WTC11 (cell line): ENCODE measurements around the gene KLC1. TPM values are rescaled to one million over a fixed set of nuclear protein-coding genes. Genes with fewer than 3 reads are reported as not detected.

Source experiments
- AFF4 ChIP-seq: sonication (generic); formaldehyde crosslinking; IDR thresholded peaks from 2 replicates; pipeline ENCODE4 v1.8.1; 2023; ENCODE audit warnings: mild to moderate bottlenecking, missing genetic modification reagents, borderline replicate concordance
- ARID4B ChIP-seq: sonication (generic); formaldehyde crosslinking; IDR thresholded peaks from 2 replicates; pipeline ENCODE4 v1.8.0; 2023; ENCODE audit warnings: missing genetic modification reagents, mild to moderate bottlenecking, borderline replicate concordance
- ATF1 ChIP-seq: sonication (generic); formaldehyde crosslinking; IDR thresholded peaks from 2 replicates; pipeline ENCODE4 v1.8.1; 2023; ENCODE audit warnings: mild to moderate bottlenecking, moderate library complexity, missing genetic modification reagents
- CREM ChIP-seq: sonication (generic); formaldehyde crosslinking; IDR thresholded peaks from 2 replicates; pipeline ENCODE4 v1.8.1; 2022; ENCODE audit warnings: mild to moderate bottlenecking, missing genetic modification reagents, moderate library complexity
- FOXJ3 ChIP-seq: sonication (generic); formaldehyde crosslinking; IDR thresholded peaks from 2 replicates; pipeline ENCODE4 v1.9.0; 2021; ENCODE audit warnings: missing genetic modification reagents, mild to moderate bottlenecking, borderline replicate concordance
- FOXK1 ChIP-seq: sonication (generic); formaldehyde crosslinking; IDR thresholded peaks from 2 replicates; pipeline ENCODE4 v1.8.0; 2022; ENCODE audit warnings: mild to moderate bottlenecking, moderate library complexity, missing genetic modification reagents
- FOXP1 ChIP-seq: sonication (generic); formaldehyde crosslinking; IDR thresholded peaks from 2 replicates; pipeline ENCODE4 v1.8.0; 2022; ENCODE audit warnings: missing genetic modification reagents, mild to moderate bottlenecking, moderate library complexity, borderline replicate concordance
- FOXP4 ChIP-seq: sonication (generic); formaldehyde crosslinking; IDR thresholded peaks from 2 replicates; pipeline ENCODE4 v1.8.0; 2022; ENCODE audit warnings: mild to moderate bottlenecking, missing genetic modification reagents
- GABPB1 ChIP-seq: sonication (generic); formaldehyde crosslinking; IDR thresholded peaks from 2 replicates; pipeline ENCODE4 v1.8.1; 2023; ENCODE audit warnings: mild to moderate bottlenecking, missing genetic modification reagents
- JUN ChIP-seq: sonication (generic); formaldehyde crosslinking; IDR thresholded peaks from 2 replicates; pipeline ENCODE4 v1.8.0; 2023; ENCODE audit warnings: mild to moderate bottlenecking, missing genetic modification reagents
- MAX ChIP-seq: sonication (generic); formaldehyde crosslinking; IDR thresholded peaks from 2 replicates; pipeline ENCODE4 v1.8.0; 2022; ENCODE audit warnings: mild to moderate bottlenecking, missing genetic modification reagents
- MYBL2 ChIP-seq: sonication (generic); formaldehyde crosslinking; IDR thresholded peaks from 2 replicates; pipeline ENCODE4 v1.8.1; 2023; ENCODE audit warnings: mild to moderate bottlenecking, moderate library complexity, missing genetic modification reagents
- SMAD3 ChIP-seq: sonication (generic); formaldehyde crosslinking; IDR thresholded peaks from 2 replicates; pipeline ENCODE4 v1.8.0; 2022; ENCODE audit warnings: missing genetic modification reagents, mild to moderate bottlenecking, borderline replicate concordance
- TEAD1 ChIP-seq: sonication (generic); formaldehyde crosslinking; IDR thresholded peaks from 2 replicates; pipeline ENCODE4 v1.8.0; 2022; ENCODE audit warnings: mild to moderate bottlenecking, missing genetic modification reagents
- USF1 ChIP-seq: sonication (generic); formaldehyde crosslinking; IDR thresholded peaks from 2 replicates; pipeline ENCODE4 v1.8.0; 2022; ENCODE audit warnings: mild to moderate bottlenecking, missing genetic modification reagents
- ZNF263 ChIP-seq: sonication (generic); formaldehyde crosslinking; IDR thresholded peaks from 2 replicates; pipeline ENCODE4 v1.8.1; 2022; ENCODE audit warnings: low read depth, mild to moderate bottlenecking, moderate library complexity, missing genetic modification reagents
- total RNA-seq: library from RNA; stranded (reverse); gene quantifications from 3 replicates; pipeline ENCODE4 v1.2.3, GENCODE V29; 2021
- TF ChIP-seq, protein P1 (sequence below): sonication (generic); formaldehyde crosslinking; IDR thresholded peaks from 2 replicates; pipeline ENCODE4 v1.8.1; 2023; ENCODE audit warnings: mild to moderate bottlenecking, missing genetic modification reagents
- TF ChIP-seq, protein P2 (sequence below): sonication (generic); formaldehyde crosslinking; conservative IDR thresholded peaks from 2 replicates; pipeline ENCODE4 v1.8.1; 2022; ENCODE audit warnings: mild to moderate bottlenecking, missing genetic modification reagents

The KLC1 gene
- total RNA-seq, 1 experiment from 2014 or later: 171 TPM

- TF ChIP-seq FOXP1 (CRISPR knock-in tag): peak; percentile 78; the same call in 1 of the 2 replicates
- TF ChIP-seq MYBL2 (CRISPR knock-in tag): peak; percentile 49; the same call in 1 of the 2 replicates
- TF ChIP-seq TEAD1 (CRISPR knock-in tag): no peak
- TF ChIP-seq ARID4B: peak; percentile 8; the same call in 1 of the 2 replicates
- TF ChIP-seq JUN (CRISPR knock-in tag): peak; percentile 23; the same call in 1 of the 2 replicates
- TF ChIP-seq, protein P1, sequence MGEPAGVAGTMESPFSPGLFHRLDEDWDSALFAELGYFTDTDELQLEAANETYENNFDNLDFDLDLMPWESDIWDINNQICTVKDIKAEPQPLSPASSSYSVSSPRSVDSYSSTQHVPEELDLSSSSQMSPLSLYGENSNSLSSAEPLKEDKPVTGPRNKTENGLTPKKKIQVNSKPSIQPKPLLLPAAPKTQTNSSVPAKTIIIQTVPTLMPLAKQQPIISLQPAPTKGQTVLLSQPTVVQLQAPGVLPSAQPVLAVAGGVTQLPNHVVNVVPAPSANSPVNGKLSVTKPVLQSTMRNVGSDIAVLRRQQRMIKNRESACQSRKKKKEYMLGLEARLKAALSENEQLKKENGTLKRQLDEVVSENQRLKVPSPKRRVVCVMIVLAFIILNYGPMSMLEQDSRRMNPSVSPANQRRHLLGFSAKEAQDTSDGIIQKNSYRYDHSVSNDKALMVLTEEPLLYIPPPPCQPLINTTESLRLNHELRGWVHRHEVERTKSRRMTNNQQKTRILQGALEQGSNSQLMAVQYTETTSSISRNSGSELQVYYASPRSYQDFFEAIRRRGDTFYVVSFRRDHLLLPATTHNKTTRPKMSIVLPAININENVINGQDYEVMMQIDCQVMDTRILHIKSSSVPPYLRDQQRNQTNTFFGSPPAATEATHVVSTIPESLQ (CRISPR knock-in tag): no peak
- peak; percentile 90 for TF ChIP-seq FOXK1 (CRISPR knock-in tag)
- TF ChIP-seq GABPB1: peak; percentile 15; the same call in 1 of the 2 replicates
- no peak for TF ChIP-seq USF1 (CRISPR knock-in tag)
- TF ChIP-seq ZNF263 (CRISPR knock-in tag): 0 out of 2 replicates have a peak, but pooled peaks have one; percentile 31
- TF ChIP-seq MAX (CRISPR knock-in tag): peak; percentile 53; the same call in 1 of the 2 replicates
- TF ChIP-seq AFF4 (CRISPR knock-in tag): no peak
- TF ChIP-seq, protein P2, sequence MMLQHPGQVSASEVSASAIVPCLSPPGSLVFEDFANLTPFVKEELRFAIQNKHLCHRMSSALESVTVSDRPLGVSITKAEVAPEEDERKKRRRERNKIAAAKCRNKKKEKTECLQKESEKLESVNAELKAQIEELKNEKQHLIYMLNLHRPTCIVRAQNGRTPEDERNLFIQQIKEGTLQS (CRISPR knock-in tag): peak; percentile 89
- TF ChIP-seq FOXP4 (CRISPR knock-in tag): peak; percentile 72; the same call in 1 of the 2 replicates
- TF ChIP-seq CREM (CRISPR knock-in tag): peak; percentile 95; the same call in 1 of the 2 replicates
- 0 out of 2 replicates have a peak, but pooled peaks have one; percentile 14 for TF ChIP-seq SMAD3 (CRISPR knock-in tag)
- TF ChIP-seq ATF1 (CRISPR knock-in tag): peak; percentile 23; the same call in 1 of the 2 replicates
- TF ChIP-seq FOXJ3 (CRISPR knock-in tag): no peak
These were observed at the start of gene KLC1 (continued) for GRCh38 chr14:103628684-103629502.
